Heart left ventricle (tissue), 16 donors: ENCODE measurements around the gene PRR14. TPM values are rescaled to one million over a fixed set of nuclear protein-coding genes. Genes with fewer than 3 reads are reported as not detected.

Source experiments
- ATAC-seq, 4 donors: fragments of 200-7000 bp; cut with Tn5 transposase; one replicate each; pipeline ENCODE4 v1.9.1; 2020 to 2022; ENCODE audit warnings: moderate library complexity in 4 of 4, mild to moderate bottlenecking in 3 of 4, moderate number of reproducible peaks in 1 of 4
- DNase-seq, 5 donors: peaks; one replicate each; pipeline ENCODE4 v3.0.0-alpha.2; 2020
- H3K27ac ChIP-seq, 12 donors: fragments of 200-600 bp; sonication (generic) in 4 of 12; one replicate each; pipeline versions ENCODE4 v1.5.0 to v1.8.0; 2016 to 2022; ENCODE audit warnings: mild to moderate bottlenecking in 2 of 12
- H3K27me3 ChIP-seq, 9 donors: fragments of 200-600 bp; sonication (generic) in 2 of 9; one replicate each; pipeline versions ENCODE4 v1.5.1 to v1.8.0; 2016 to 2022; ENCODE audit warnings: mild to moderate bottlenecking in 3 of 9
- H3K36me3 ChIP-seq, 9 donors: fragments of 200-600 bp; sonication (generic) in 2 of 9; one replicate each; pipeline versions ENCODE4 v1.5.0 to v1.8.0; 2018 to 2022; ENCODE audit warnings: mild to moderate bottlenecking in 2 of 9
- H3K4me1 ChIP-seq, 12 donors: fragments of 200-600 bp; sonication (generic) in 4 of 12; one replicate each; pipeline versions ENCODE4 v1.5.0 to v1.8.0; 2016 to 2022; ENCODE audit warnings: mild to moderate bottlenecking in 3 of 12
- H3K4me3 ChIP-seq, 12 donors: fragments of 200-600 bp; sonication (generic) in 4 of 12; one replicate each; pipeline versions ENCODE4 v1.5.0 to v1.8.0; 2017 to 2022; ENCODE audit warnings: mild to moderate bottlenecking in 9 of 12, moderate library complexity in 4 of 12
- H3K9me3 ChIP-seq, 12 donors: fragments of 200-600 bp; sonication (generic) in 4 of 12; one replicate each; pipeline versions ENCODE4 v1.5.0 to v1.8.0; 2016 to 2022; ENCODE audit warnings: mild to moderate bottlenecking in 1 of 12
- POLR2A ChIP-seq, 2 donors: fragments of 450-650 bp; IDR thresholded peaks; one replicate each; pipeline ENCODE4 v1.6.1; 2017; ENCODE audit warnings: antibody characterized with exemption in 2 of 2, mild to moderate bottlenecking in 2 of 2, moderate library complexity in 2 of 2
- WGBS, 4 donors: extraction: QIAGEN DNeasy Blood & Tissue Kit in 2 of 4; methylation state at CpG; one replicate each; pipeline versions ENCODE4 v1.1.5 to v1.1.7; 2013 to 2018; 5-methylcytosine and 5-hydroxymethylcytosine counted together
- intact Hi-C, 10 donors: fragments of 100-400 bp; cut with DNase I; formaldehyde crosslinking; loops; one replicate each; pipeline versions ENCODE4 v1.11.1 to v1.14.2; 2022
- polyA plus RNA-seq, 2 donors: library from polyadenylated mRNA; stranded (reverse); fragments of 200-250 nt; gene quantifications; one replicate each; pipeline ENCODE4 v1.2.3, GENCODE V29; 2013
- total RNA-seq, 9 donors: library from RNA; depleted of rRNA in 2 of 9; stranded (reverse); fragments of >200 nt in 2 of 9; fragmentation: NEBNext Ultra II Directional in 3 of 9; extraction: Animal tissue kit (Norgen Biotek cat#: 25700) in 3 of 9; gene quantifications; one replicate each; pipeline versions ENCODE4 v1.1.0 to v1.2.4, GENCODE V29; 2016 to 2023
- TF ChIP-seq, protein P1 (sequence below), 12 donors: fragments of 200-600 bp; sonication (generic) in 4 of 12; IDR thresholded peaks; one replicate each; pipeline versions ENCODE4 v1.5.0 to v1.8.0; 2018 to 2022; ENCODE audit warnings: antibody characterized with exemption in 12 of 12, mild to moderate bottlenecking in 5 of 12
- donor health status: ischemic (EF 13 %, LVEDD 7.1; RV severe dilation, severe dysfunction).
- donor health status: healthy with polysubstance abuse.
- donor health status: DM: no; HTN: yes; CAD: no.
- donor health status: DM: no; HTN: no; CAD: no.
- donor health status: ischemic (EF 25% LVEDD 6.9; RV normal size, moderate dysfunction).
- donor health status: ischemic (EF 25% LVEDD 5.7; RV mildly dilated, moderate dysfunction).
- donor health status: healthy.
- donor health status: DM: yes; HTN: yes; CAD: no.
- donor health status: ischemic (EF 35%, LVEDD 5.7; RV mildly dilated, moderate dysfunction).
- donor health status: nonischemic (EF 11% LVEDD 7.7; RV severe dilation, severe dysfunction).
- donor health status: DM: yes; HTN: yes; CAD: no.
- donor health status: PGD.
- donor health status: ischemic (EF 29% LVEDD 5.4; RV normal size, mild dysfunction).
- donor health status: nonischemic (EF 23%, LVEDD 6.1; RV moderate dilation, normal function).

PRR14 gene
- total and polyA plus RNA-seq, 11 donors: 12.3 to 26.6 (median 22.1) TPM

DNA sequence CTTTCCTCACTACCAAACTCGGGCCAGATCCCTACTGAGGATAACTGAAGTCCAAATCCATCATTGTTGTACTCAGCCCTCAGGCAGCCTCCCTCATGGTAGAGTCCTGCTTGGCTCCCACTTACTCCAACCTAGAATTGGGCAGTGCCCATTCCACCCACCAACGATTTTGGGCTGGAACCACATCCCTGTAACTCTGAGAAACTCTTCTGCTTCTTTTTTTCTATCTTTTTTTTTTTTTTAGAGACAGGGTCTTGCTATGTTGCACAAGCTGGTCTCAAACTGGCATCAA lies 1.2 kb downstream of the PRR14 start:
- Histone ChIP-seq H3K4me1 (peaks cover 0 to 32% (median 18%) of the 10 kb centered on the region in 12 donors), H3K9me3 (no peaks in the 10 kb centered on the region), H3K27me3 (no peaks in the 10 kb centered on the region), H3K36me3 (peaks cover 0 to 48% (median 44%) of the 10 kb centered on the region in 9 donors), H3K4me3 (peak overlapping the region; percentile 60 to 93 (median 76)), H3K27ac (peak overlapping the region; percentile 67 to 99 (median 95))
- ATAC-seq (no peak), DNase-seq (no peak)
- WGBS, 4 donors: 17 to 27% (median 23%) methylated on average over 2 of the region's 2 CpGs
- no peak for TF ChIP-seq POLR2A (IDR thresholded peaks at IDR 0.05)
- TF ChIP-seq, protein P1, sequence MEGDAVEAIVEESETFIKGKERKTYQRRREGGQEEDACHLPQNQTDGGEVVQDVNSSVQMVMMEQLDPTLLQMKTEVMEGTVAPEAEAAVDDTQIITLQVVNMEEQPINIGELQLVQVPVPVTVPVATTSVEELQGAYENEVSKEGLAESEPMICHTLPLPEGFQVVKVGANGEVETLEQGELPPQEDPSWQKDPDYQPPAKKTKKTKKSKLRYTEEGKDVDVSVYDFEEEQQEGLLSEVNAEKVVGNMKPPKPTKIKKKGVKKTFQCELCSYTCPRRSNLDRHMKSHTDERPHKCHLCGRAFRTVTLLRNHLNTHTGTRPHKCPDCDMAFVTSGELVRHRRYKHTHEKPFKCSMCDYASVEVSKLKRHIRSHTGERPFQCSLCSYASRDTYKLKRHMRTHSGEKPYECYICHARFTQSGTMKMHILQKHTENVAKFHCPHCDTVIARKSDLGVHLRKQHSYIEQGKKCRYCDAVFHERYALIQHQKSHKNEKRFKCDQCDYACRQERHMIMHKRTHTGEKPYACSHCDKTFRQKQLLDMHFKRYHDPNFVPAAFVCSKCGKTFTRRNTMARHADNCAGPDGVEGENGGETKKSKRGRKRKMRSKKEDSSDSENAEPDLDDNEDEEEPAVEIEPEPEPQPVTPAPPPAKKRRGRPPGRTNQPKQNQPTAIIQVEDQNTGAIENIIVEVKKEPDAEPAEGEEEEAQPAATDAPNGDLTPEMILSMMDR (IDR thresholded peaks at IDR 0.05): no peak
- intact Hi-C loops: loop anchor here in 3 of 10 donors (5.0 to 10.0 kb wide), 3 partner anchors 67 to 127 kb away; partner anchors contain the start of genes ZNF688 (in 1 of the 3), ZNF768 (in 1 of the 3) and ZNF785 (in 1 of the 3)

DNA sequence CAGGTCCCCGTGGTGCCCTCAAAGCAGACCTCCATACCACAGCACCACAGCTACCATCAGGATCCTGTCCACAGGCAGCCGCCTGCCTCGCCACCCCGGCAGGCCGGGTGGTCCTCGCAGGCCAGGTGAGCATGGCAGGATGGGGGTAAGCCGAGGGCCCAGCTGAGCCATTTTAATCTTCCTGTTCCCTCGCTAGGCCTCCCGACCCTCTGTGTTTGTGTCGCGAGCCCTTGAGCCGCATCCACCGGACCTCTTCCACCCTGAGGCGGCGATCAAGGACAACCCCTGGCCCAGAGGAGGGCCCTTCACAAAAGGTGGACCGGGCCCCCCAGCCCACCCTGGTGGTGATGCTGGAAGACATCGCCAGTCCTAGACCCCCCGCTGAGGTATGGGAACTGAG lies 2.0 kb downstream of the PRR14 start:
- no peak overlapping the region for H3K4me3 ChIP-seq
- H3K27me3 ChIP-seq: no peaks in the 10 kb centered on the region
- TF ChIP-seq, protein P1 (IDR thresholded peaks at IDR 0.05): no peak
- TF ChIP-seq POLR2A (IDR thresholded peaks at IDR 0.05): no peak
- 90 to 96% (median 95%) methylated on average over 17 to 18 of the region's 18 CpGs for WGBS, 4 donors
- ATAC-seq (no peak), DNase-seq (no peak)
- no peaks in the 10 kb centered on the region for H3K9me3 ChIP-seq
- peaks cover 0 to 49% (median 45%) of the 10 kb centered on the region in 9 donors for H3K36me3 ChIP-seq
- H3K27ac ChIP-seq: peak overlapping the region in 2 of 12 donors; percentile 90 to 96
- intact Hi-C loops: loop anchor here in 3 of 10 donors (5.0 to 10.0 kb wide), 3 partner anchors 68 to 128 kb away; partner anchors contain the start of genes ZNF688 (in 1 of the 3), ZNF768 (in 1 of the 3) and ZNF785 (in 1 of the 3)
- peaks cover 0 to 40% (median 25%) of the 10 kb centered on the region in 12 donors for H3K4me1 ChIP-seq

DNA sequence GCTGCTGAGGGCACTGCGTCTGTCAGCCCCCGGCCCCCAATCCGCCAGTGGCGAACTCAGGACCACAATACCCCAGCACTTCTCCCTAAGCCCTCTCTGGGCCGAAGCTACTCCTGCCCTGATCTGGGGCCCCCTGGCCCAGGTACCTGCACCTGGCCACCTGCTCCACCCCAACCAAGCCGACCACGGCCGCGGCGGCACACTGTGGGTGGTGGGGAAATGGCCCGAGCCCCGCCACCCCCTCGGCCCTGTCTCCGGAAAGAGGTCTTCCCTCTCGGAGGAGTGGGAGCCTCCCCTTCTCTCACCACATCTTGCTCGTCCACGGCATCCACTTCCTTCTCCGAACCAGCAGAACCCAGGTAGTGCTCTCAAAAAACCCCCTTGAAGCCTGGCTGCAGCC lies 4.1 kb downstream of the PRR14 start:
- Histone ChIP-seq H3K27ac (no peak overlapping the region), H3K4me1 (peaks cover 0 to 39% (median 24%) of the 10 kb centered on the region in 12 donors), H3K36me3 (peaks cover 0 to 49% (median 45%) of the 10 kb centered on the region in 9 donors), H3K27me3 (no peaks in the 10 kb centered on the region), H3K4me3 (no peak overlapping the region), H3K9me3 (no peaks in the 10 kb centered on the region)
- ATAC-seq (no peak), DNase-seq (no peak)
- TF ChIP-seq, protein P1 (IDR thresholded peaks at IDR 0.05): no peak
- TF ChIP-seq POLR2A (IDR thresholded peaks at IDR 0.05): no peak
- WGBS, 4 donors: 89 to 93% (median 92%) methylated on average over 16 to 18 of the region's 18 CpGs
- intact Hi-C loops: loop anchor here in 5 of 10 donors (5.0 to 10.0 kb wide), 6 partner anchors 42 to 267 kb away; partner anchors contain the start of genes ZNF785 (in 2 of the 5), FBXL19 (in 1 of the 5), SRCAP (in 1 of the 5) and ZNF688 (in 1 of the 5)

DNA sequence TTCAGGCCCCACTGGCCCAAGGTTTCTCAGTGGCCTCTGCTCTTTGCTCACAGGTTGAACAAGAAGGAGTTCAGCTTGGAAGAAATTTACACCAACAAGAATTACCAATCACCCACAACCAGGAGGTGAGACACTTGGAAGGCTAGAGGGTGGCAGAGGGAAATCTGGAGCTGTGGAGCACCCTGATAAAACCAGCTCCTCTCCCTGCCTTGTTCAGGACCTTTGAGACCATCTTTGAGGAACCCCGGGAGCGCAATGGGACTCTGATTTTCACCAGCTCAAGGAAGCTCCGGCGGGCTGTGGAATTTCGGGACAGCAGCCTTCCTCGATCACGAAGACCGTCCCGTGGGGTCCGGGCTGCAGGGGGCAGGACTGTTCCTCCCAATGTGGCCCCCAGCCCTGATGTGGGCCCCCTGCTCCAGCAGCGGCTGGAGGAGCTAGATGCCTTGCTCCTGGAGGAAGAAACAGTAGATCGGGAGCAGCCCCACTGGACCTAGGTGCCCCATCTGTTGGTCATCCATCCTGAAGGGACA lies 5.1 kb downstream of the PRR14 start:
- Histone ChIP-seq H3K27me3 (no peaks in the 10 kb centered on the region), H3K27ac (peak overlapping the region in 1 of 12 donors; percentile 98), H3K4me1 (peaks cover 5 to 45% (median 32%) of the 10 kb centered on the region in 12 donors), H3K9me3 (no peaks in the 10 kb centered on the region), H3K4me3 (no peak overlapping the region), H3K36me3 (peaks cover 0 to 56% (median 46%) of the 10 kb centered on the region in 9 donors)
- no peak for TF ChIP-seq POLR2A (IDR thresholded peaks at IDR 0.05)
- TF ChIP-seq, protein P1 (IDR thresholded peaks at IDR 0.05): no peak
- intact Hi-C loops: loop anchor here in 4 of 10 donors (5.0 to 10.0 kb wide), 5 partner anchors 41 to 266 kb away; partner anchors contain the start of genes ZNF785 (in 2 of the 4), FBXL19 (in 1 of the 4), SRCAP (in 1 of the 4) and ZNF768 (in 1 of the 4)
- DNase-seq (no peak), ATAC-seq (no peak)
- WGBS, 4 donors: 94 to 97% (median 96%) methylated on average over 12 of the region's 12 CpGs
